Liver (tissue), 3 donors: ENCODE measurements around the gene SPOP.

Experiments
- ATF3 ChIP-seq: IDR thresholded peaks from 2 replicates; pipeline ENCODE4 v1.6.1; 2016; ENCODE audit warnings: antibody characterized with exemption
- GABPA ChIP-seq, 2 donors: IDR thresholded peaks in 1 of 2; conservative IDR thresholded peaks in 1 of 2; 2 replicates each; pipeline ENCODE4 v1.6.1; 2016; ENCODE audit warnings: antibody characterized with exemption in 2 of 2, mild to moderate bottlenecking in 1 of 2, moderate library complexity in 1 of 2
- MAX ChIP-seq: IDR thresholded peaks from 2 replicates; pipeline ENCODE4 v1.6.1; 2016; ENCODE audit warnings: antibody characterized with exemption
- RAD21 ChIP-seq, 2 donors: IDR thresholded peaks; 2 replicates each; pipeline ENCODE4 v1.6.1; 2016; ENCODE audit warnings: antibody characterized with exemption in 2 of 2, mild to moderate bottlenecking in 2 of 2
- REST ChIP-seq: IDR thresholded peaks from 2 replicates; pipeline ENCODE4 v1.6.1; 2016; ENCODE audit warnings: antibody characterized with exemption, mild to moderate bottlenecking
- RXRA ChIP-seq, 2 donors: IDR thresholded peaks; 2 replicates each; pipeline ENCODE4 v1.6.1; 2017 to 2018; ENCODE audit warnings: antibody characterized with exemption in 2 of 2, mild to moderate bottlenecking in 1 of 2
- SP1 ChIP-seq: IDR thresholded peaks from 2 replicates; pipeline ENCODE4 v1.6.1; 2018; ENCODE audit warnings: antibody characterized with exemption, mild to moderate bottlenecking
- TAF1 ChIP-seq: conservative IDR thresholded peaks from 2 replicates; pipeline ENCODE4 v1.6.1; 2016; ENCODE audit warnings: antibody characterized with exemption, mild to moderate bottlenecking
- YY1 ChIP-seq: IDR thresholded peaks from 2 replicates; pipeline ENCODE4 v1.6.1; 2016; ENCODE audit warnings: antibody characterized with exemption, mild to moderate bottlenecking
- TF ChIP-seq, protein P1 (sequence below): fragments of 150-350 bp; IDR thresholded peaks from 2 replicates; pipeline ENCODE4 v1.5.1; 2017; ENCODE audit warnings: improper control_type of control experiment, low read depth, low read length; ENCODE audit not compliant: missing input control
- donor health status: healthy.
- donor health status: healthy.

GRCh38 chr17:49645654-49646053 is 32.2 kb downstream of the SPOP start:
- TF ChIP-seq, protein P1, sequence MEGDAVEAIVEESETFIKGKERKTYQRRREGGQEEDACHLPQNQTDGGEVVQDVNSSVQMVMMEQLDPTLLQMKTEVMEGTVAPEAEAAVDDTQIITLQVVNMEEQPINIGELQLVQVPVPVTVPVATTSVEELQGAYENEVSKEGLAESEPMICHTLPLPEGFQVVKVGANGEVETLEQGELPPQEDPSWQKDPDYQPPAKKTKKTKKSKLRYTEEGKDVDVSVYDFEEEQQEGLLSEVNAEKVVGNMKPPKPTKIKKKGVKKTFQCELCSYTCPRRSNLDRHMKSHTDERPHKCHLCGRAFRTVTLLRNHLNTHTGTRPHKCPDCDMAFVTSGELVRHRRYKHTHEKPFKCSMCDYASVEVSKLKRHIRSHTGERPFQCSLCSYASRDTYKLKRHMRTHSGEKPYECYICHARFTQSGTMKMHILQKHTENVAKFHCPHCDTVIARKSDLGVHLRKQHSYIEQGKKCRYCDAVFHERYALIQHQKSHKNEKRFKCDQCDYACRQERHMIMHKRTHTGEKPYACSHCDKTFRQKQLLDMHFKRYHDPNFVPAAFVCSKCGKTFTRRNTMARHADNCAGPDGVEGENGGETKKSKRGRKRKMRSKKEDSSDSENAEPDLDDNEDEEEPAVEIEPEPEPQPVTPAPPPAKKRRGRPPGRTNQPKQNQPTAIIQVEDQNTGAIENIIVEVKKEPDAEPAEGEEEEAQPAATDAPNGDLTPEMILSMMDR = no peak
- TF ChIP-seq RXRA (IDR thresholded peaks at IDR 0.05) (no peak), TAF1 (no peak), RAD21 (IDR thresholded peaks at IDR 0.05) (no peak), ATF3 (no peak), GABPA (IDR thresholded peaks at IDR 0.05 in 1 of 2, conservative IDR thresholded peaks at IDR 0.05 in 1 of 2) (no peak), YY1 (no peak), REST (no peak), MAX (no peak), SP1 (no peak)
